ENCODE results near the gene LDLRAD4. TPM values are rescaled to one million over a fixed set of nuclear protein-coding genes. Genes with fewer than 3 reads are reported as not detected.

Gene LDLRAD4
- total and polyA plus RNA-seq, 2 experiments from 2014 or later: 0.73 to 1.9 TPM

- no peak for ATAC-seq
- no peak overlapping the region for H2AFZ ChIP-seq
Measured at GRCh38 chr18:13392029-13392750, 173.6 kb downstream of the LDLRAD4 start.

GRCh38 chr18:13392899-13393298 is 174.3 kb downstream of the LDLRAD4 start:
- no peaks in the 10 kb centered on the region for H3K27me3 ChIP-seq (ENCODE audit: insufficient read depth)
- no peak overlapping the region for H3K4me3 Mint-ChIP-seq
- TF ChIP-seq EZH2 (IDR thresholded peaks at IDR 0.05; ENCODE audit: low read depth, unreplicated experiment): no peak
- TF ChIP-seq EZH2phosphoT487 (IDR thresholded peaks at IDR 0.05; ENCODE audit: unreplicated experiment): no peak
- H3K36me3 ChIP-seq (ENCODE audit: insufficient read depth): no peaks in the 10 kb centered on the region
- no peak overlapping the region for H3K4me3 ChIP-seq
- no peaks in the 10 kb centered on the region for H3K4me1 ChIP-seq (ENCODE audit: insufficient read depth)
- no peaks in the 10 kb centered on the region for H3K9me2 ChIP-seq (ENCODE audit: insufficient read depth)
- no peak overlapping the region for H2AFZ ChIP-seq
- no peak overlapping the region for H3K27ac ChIP-seq (ENCODE audit: low read depth)
- no peak for DNase-seq (ENCODE audit: low spot score)
- no peaks in the 10 kb centered on the region for H3K9me3 Mint-ChIP-seq
- no peaks in the 10 kb centered on the region for H3K36me3 Mint-ChIP-seq (ENCODE audit: low read depth)
- H4K20me1 ChIP-seq (replicated peaks; ENCODE audit: insufficient read depth): no peaks in the 10 kb centered on the region
- no peaks in the 10 kb centered on the region for H3K4me1 Mint-ChIP-seq
- H3K27me3 Mint-ChIP-seq (ENCODE audit: insufficient read depth, low read depth, poor library complexity): peaks cover 4% of the 10 kb centered on the region
- no peak; the same call in 2 of the 3 replicates for ATAC-seq
- no peak overlapping the region for H3K4me2 ChIP-seq
- H3F3A ChIP-seq (replicated peaks; ENCODE audit: low read depth): no peaks in the 10 kb centered on the region
- H3K27ac Mint-ChIP-seq: no peak overlapping the region
- no peaks in the 10 kb centered on the region for H3K79me2 ChIP-seq (replicated peaks; ENCODE audit: insufficient read depth)

More at GRCh38 chr18:13392029-13392750, 173.6 kb downstream of the LDLRAD4 start:
- no peaks in the 10 kb centered on the region for H3K9me3 Mint-ChIP-seq
- Histone ChIP-seq H4K20me1 (replicated peaks; ENCODE audit: insufficient read depth) (no peaks in the 10 kb centered on the region), H3K36me3 (ENCODE audit: insufficient read depth) (no peaks in the 10 kb centered on the region), H3K27me3 (ENCODE audit: insufficient read depth) (no peaks in the 10 kb centered on the region), H3K9me2 (ENCODE audit: insufficient read depth) (no peaks in the 10 kb centered on the region), H3K4me2 (no peak overlapping the region), H3K4me1 (ENCODE audit: insufficient read depth) (no peaks in the 10 kb centered on the region), H3K4me3 (no peak overlapping the region), H3K27ac (ENCODE audit: low read depth) (no peak overlapping the region), H3K79me2 (replicated peaks; ENCODE audit: insufficient read depth) (no peaks in the 10 kb centered on the region), H3F3A (replicated peaks; ENCODE audit: low read depth) (no peaks in the 10 kb centered on the region)
- H3K4me1 Mint-ChIP-seq: no peaks in the 10 kb centered on the region
- H3K27me3 Mint-ChIP-seq (ENCODE audit: insufficient read depth, low read depth, poor library complexity): peaks cover 4% of the 10 kb centered on the region
- TF ChIP-seq POLR2AphosphoS5 (IDR thresholded peaks at IDR 0.05; ENCODE audit: low read depth): no peak
- no peak for TF ChIP-seq ZNF331 (CRISPR knock-in tag; IDR thresholded peaks at IDR 0.05; ENCODE audit: low read depth)
- no peak overlapping the region for H3K4me3 Mint-ChIP-seq
- H3K27ac Mint-ChIP-seq: no peak overlapping the region
- H3K36me3 Mint-ChIP-seq (ENCODE audit: low read depth): no peaks in the 10 kb centered on the region
- DNase-seq (ENCODE audit: low spot score): no peak

GRCh38 chr18:13393338-13393737 is 174.8 kb downstream of the LDLRAD4 start:
- Mint-ChIP-seq H3K27me3 (ENCODE audit: insufficient read depth, low read depth, poor library complexity) (no peaks in the 10 kb centered on the region), H3K27ac (no peak overlapping the region), H3K9me3 (no peaks in the 10 kb centered on the region), H3K36me3 (ENCODE audit: low read depth) (no peaks in the 10 kb centered on the region), H3K4me1 (no peaks in the 10 kb centered on the region), H3K4me3 (no peak overlapping the region)
- no peak overlapping the region for H3K4me2 ChIP-seq
- H3K27ac ChIP-seq (ENCODE audit: low read depth): no peak overlapping the region
- H3K4me3 ChIP-seq: no peak overlapping the region
- H2AFZ ChIP-seq: no peak overlapping the region
- H3K4me1 ChIP-seq (ENCODE audit: insufficient read depth): no peaks in the 10 kb centered on the region
- H3K27me3 ChIP-seq (ENCODE audit: insufficient read depth): no peaks in the 10 kb centered on the region
- H4K20me1 ChIP-seq (replicated peaks; ENCODE audit: insufficient read depth): no peaks in the 10 kb centered on the region
- no peaks in the 10 kb centered on the region for H3K79me2 ChIP-seq (replicated peaks; ENCODE audit: insufficient read depth)
- H3K9me2 ChIP-seq (ENCODE audit: insufficient read depth): no peaks in the 10 kb centered on the region
- ATAC-seq: no peak
- H3F3A ChIP-seq (replicated peaks; ENCODE audit: low read depth): no peaks in the 10 kb centered on the region
- H3K36me3 ChIP-seq (ENCODE audit: insufficient read depth): no peaks in the 10 kb centered on the region
- DNase-seq (ENCODE audit: low spot score): no peak
- TF ChIP-seq ZNF114 (CRISPR knock-in tag; IDR thresholded peaks at IDR 0.05): no peak
- no peak for TF ChIP-seq EZH2 (IDR thresholded peaks at IDR 0.05; ENCODE audit: low read depth, unreplicated experiment)
- TF ChIP-seq ETS1 (IDR thresholded peaks at IDR 0.05): no peak
- TF ChIP-seq ZNF462 (CRISPR knock-in tag; IDR thresholded peaks at IDR 0.05): no peak
- TF ChIP-seq EZH2phosphoT487 (IDR thresholded peaks at IDR 0.05; ENCODE audit: unreplicated experiment): no peak

All from GM23338 (cell line).